ENCODE measurements around the gene BEGAIN.

Gene BEGAIN

GRCh38 chr14:100601914-100602313, 14.7 kb upstream of the BEGAIN start:
- DNase-seq = no peak

DNA sequence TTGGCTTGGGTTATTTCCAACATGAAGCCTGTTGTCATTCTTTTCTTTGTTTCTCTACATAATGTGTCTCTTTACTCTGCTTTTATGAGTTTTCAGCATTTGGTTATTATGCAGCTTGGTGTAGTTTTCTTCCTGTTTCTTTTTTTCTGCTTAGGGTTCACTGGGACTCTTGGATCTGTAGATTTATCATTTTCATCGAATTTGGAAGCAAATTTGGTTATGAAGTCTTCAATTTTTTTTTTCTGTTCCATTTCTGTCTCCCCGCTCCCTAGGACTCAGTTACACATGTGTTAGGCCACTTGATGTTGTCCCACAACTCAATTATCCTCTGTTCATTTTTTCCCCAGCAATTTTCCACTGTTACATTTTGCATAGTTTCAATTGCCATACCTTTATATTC, 13.8 kb upstream of the BEGAIN start:
- DNase-seq = no peak

GRCh38 chr14:100599981-100600380, 12.8 kb upstream of the BEGAIN start:
- DNase-seq = no peak

DNA sequence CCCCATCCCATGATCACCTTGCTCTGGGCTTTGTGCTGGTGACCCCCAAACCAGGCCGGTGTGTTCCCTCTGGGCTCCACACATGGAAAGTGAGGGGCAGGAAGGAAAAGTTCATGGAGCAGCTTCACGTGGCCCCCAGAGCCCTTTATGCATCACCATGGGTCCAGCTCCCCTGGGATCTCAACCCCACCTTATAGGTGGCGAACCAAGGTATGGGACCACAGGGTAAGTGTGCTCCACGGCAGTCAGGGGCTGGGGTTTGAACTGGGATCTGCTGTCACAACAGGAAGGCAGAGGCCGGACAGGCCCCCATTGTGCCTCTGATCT, 7.4 kb upstream of the BEGAIN start:
- no peak for DNase-seq

GRCh38 chr14:100593751-100594624, 6.8 kb upstream of the BEGAIN start:
- DNase-seq = no peak

DNA sequence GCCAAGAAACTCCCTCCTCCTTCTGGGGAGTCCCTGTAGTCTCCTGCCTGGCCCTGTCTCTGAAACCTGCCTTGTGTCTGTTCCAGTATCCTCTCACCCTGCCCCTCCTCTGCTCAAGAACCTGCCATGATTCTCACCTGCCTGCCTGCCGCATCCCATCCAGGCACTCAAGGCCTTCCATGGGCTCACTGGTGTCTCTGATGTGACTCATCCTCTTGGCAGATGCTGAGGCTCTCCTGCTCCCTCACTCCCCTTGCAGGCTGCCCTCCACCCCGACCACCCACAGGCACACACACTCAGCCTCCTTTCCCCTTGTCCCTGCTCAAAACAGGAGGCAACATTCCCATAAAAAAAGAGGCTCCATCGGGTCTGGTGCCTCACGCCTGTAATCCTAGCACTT, 5.8 kb upstream of the BEGAIN start:
- no peak for DNase-seq

DNA sequence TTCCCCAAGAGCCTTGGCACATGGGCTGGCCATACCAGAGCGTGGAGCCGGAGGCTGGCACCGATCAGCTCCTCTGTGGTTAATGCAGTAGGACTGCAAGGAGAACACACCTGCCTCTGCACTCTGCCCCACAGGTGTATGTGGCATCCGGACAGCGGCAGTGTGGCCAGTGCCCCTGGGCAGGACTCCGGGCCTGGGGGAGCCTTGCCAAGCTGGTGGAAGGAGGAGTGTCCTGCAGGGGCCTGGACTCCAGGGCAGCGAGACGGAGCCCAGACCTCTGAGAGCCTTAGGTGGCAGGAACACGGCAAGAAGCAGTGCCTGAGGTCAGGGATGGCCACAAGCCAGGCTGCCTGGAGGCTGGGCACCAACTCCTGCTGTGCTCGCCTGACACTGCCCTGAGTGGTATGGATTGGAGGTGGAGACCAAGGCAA, 5.3 kb upstream of the BEGAIN start:
- DNase-seq = no peak

DNA sequence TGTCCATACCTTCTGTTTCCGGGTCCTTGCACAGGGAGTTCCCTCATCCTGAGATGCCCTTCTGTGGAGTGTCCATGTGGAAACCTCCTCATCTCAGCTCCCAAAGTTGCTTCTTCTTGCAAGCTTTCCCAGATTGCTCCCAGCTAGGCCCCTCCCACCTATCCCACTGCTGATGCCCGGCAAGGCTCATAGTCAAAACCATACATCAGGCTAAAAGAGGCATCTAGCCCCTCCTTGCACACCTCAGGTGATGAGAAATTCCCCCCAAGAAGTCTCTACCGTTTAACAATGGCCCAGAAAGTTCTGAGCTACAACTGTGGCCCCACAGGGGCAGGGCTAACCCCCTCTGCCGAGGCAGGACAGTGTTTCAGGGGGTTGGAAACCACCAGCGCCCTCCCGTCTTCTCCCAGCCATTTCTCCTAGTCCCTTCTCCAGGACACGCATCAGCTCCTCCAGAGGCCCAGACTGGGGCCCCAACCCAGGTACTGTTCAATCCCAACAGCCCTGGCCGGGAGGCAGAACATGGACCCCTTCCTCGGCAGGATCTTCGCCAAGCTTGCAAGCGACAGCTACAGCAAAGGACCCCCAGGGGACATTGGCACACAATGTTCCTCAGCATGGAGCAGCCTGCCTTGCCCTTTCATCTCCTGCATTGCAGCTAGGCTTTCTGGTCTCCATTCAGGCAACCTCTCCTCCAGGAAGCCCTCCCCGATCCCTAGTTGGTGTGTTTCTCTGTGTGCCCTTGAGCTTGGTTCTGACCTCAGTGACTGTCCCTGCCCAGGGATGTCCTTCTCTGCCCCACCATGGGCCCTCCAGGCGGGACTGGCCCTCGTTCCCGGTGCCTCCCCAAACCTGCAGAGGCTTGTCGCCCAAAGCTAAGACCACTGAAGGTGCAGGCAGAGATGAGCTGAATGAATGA, 4.5 kb upstream of the BEGAIN start:
- no peak for DNase-seq

DNA sequence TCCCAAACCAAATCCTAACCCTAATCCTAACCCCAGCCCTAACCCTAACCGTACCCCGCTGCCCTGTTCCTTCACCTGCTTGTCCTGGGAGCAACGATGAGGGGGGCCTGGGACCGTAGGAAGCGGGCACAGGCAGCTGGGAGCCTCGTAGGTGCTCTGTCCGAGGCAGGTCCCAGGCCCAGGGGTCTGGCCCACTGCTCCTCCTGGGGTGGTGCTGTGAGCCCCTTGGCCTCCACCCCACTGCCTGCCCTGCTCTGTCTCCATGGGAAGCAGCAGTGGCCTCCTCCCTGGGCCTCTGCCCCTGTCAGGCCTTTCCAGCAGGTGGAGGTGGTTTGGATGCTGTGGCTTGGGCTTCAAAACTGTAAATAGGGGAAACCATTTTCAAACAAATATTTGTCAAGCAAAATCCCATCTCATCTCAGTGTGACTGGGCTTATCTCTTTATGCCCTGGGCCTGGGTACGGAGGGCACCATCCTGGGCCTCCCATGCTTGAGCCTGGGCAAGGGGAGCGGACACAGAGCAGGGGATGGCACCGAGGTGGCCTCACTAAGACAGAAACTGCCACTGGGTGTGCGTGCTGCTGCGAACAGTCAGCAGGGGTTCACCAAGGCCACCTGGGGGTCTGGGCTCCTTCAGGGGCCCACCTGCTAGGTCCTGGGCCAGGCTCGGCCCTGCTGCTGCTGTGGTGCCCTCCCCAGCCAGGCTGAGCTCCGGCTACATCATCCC, 3.7 kb upstream of the BEGAIN start:
- no peak for DNase-seq

DNA sequence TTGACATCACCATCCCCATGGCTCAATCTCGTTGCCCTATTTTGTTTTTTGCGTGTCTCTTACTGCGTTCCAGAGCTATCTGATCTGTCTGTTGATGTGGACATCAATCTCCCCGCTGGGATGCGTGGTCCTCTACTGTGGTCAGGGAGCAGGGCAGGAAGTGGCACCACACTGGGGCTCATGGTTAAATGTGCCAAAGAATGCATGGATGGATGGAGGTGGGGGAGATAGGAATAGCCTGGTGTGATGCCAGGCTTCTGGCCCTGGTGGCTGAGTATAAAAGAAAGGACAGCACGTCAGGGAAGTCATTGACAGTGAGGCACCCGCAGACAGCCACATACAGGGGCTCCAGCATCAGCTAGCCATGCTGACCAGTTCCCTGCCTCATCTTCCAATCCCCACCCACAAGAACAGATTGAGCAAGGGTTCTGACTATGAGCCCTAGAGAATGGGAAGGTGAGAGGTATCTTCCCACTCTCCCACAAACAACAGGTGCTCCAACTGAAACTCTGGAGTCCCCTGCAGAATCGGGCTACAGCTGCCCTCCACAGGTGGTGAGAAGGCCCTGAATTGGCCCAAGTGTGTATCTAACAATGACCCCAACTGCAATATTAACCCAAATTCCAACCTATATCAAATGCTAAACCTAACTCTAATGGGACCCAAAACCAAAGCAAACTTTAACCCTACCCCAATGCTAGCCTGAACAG, 2.7 kb upstream of the BEGAIN start:
- no peak for DNase-seq

DNA sequence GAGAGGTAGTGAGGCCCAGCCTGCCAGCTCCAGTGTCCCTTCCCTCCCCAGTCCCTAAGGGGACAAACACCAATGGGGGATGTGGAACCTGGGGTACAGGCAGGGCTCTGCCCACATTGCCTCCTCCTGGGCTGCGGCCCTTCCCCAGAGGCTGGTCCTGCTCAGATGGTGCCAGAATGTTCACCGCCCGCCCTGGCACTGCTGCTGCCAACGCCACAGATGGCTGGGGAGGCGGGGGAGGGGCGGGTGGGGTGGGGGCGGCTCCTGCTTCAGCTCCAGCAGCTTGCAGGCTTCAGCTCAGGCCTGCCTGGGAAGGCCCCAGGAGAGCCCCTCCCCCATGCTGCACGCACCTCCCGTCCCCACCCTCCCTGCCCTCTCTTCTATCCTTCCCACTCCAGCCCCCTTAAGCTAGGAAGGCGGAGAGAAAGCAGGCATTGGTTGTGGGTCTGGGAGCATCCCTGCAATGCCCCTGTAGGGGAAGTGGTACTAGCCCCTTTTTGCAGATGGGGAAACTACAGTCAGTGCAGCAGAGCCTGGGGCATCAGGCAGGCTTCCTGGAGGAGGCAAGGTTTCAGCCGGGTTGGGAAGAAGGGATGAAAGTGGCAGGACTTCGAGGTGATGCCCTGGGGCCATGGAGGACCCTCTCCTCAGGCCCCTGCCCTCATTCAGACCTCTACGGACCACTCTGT, 2.0 kb upstream of the BEGAIN start:
- no peak for DNase-seq

GRCh38 chr14:100588671-100589070, 1.5 kb upstream of the BEGAIN start:
- no peak for DNase-seq

GRCh38 chr14:100587763-100588411, 670 bp upstream of the BEGAIN start:
- no peak for DNase-seq

GRCh38 chr14:100586403-100587085, 673 bp downstream of the BEGAIN start:
- peak; percentile 74 for DNase-seq

DNA sequence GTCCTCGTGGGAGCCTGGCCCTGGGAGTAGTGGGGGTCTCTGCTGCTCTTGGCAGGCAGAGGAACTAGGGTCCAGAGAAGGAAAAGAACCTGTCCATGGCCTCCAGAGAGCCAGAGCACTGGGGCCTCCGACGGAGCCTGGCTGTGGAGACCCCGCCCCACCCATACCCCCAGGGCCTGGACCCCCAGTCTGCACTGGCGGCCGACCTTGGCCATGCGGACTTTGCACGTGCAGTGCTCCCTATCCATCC, 1.1 kb downstream of the BEGAIN start:
- DNase-seq = no peak

GRCh38 chr14:100585448-100586152, 1.6 kb downstream of the BEGAIN start:
- DNase-seq = no peak

DNA sequence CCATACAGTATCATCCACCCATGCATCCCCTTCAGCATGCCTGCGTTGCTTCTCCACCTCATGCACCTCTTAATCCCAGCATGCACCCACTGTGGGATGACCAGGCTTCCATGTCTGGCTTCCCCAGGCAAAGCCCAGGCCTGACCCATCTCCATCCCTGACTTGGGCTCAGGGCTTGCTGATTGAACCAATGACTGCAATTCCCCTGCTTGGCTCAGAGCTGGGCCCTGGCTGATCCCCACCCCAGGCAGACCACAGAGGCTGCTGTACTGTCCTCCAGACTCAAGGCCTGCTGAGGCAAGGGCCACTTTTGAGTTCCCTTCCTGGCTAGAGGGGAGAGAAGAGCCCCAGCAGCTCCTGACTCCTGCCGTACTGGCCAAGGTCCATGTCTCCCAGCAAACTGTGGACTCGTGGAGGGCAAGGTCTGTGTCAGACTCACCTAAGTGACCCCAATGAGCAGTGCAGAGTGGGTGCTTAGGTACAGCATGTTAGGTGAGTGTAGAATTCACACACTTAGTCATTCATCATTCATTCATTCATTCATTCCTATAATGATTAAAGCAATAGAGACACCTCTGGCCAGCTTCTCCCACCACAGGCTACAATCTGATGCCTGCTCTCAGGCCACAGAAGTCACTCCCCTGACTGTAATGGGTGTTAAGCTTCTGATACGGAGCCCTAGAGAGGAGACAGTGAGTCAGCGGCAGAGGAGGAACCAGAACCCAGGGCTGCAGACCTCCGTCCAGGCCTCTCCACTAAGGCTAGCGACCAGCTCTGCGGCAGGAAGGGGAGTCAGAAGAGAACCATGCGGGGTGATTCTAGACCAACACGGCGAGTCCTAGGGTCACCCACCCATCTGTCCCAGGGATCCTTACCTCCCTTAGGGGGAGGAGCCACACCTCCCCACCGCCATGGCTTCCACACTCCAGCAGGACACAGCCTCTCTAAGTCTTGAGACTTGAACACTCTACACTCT, 2.9 kb downstream of the BEGAIN start:
- no peak for DNase-seq

- no peak for DNase-seq
Observed at GRCh38 chr14:100583245-100583644, 4.0 kb downstream of the BEGAIN start.

Measured in right kidney (tissue), 1 donor.